CD4-positive, alpha-beta T cell (primary cell): ENCODE data around the gene BCL2. TPM values are rescaled to one million over a fixed set of nuclear protein-coding genes. Genes with fewer than 3 reads are reported as not detected.

Experiments
- ATAC-seq: fragments of 200-7000 bp; cut with Tn5 transposase; one replicate; pipeline ENCODE4 v1.10.0; 2022; ENCODE audit warnings: mild to moderate bottlenecking; ENCODE audit not compliant: poor library complexity
- CTCF ChIA-PET: fragments of 350-600 bp; sonication (Branson Sonifier 250); formaldehyde crosslinking; loops from one replicate; lab custom pipeline; 2021; ENCODE audit warnings: antibody characterized with exemption, inconsistent platforms; lab: Charles Lee
- POLR2A ChIA-PET: fragments of 350-600 bp; sonication (Branson Sonifier 250); formaldehyde crosslinking; loops from one replicate; lab custom pipeline; 2021; ENCODE audit warnings: antibody characterized with exemption, inconsistent platforms; lab: Charles Lee
- DNase-seq, 14 experiments: peaks; one replicate each; pipeline ENCODE4 v3.0.0-alpha.2; 2013 to 2020; ENCODE audit warnings: mixed read lengths in 2 of 14
- H3K27ac ChIP-seq, 2 donors: one replicate each; pipeline versions ENCODE4 v1.5.1 to v1.7.0; 2013; ENCODE audit warnings: low read length in 2 of 2, low read depth in 1 of 2, mild to moderate bottlenecking in 1 of 2
- H3K27me3 ChIP-seq, 2 experiments: 1 replicate in 1 of 2; 2 replicates in 1 of 2; pipeline versions ENCODE4 v1.6.1 to v1.7.0; 2013; ENCODE audit warnings: low read length in 2 of 2, control low read depth in 1 of 2, mild to moderate bottlenecking in 1 of 2, moderate library complexity in 1 of 2; ENCODE audit not compliant: insufficient read depth in 2 of 2, control insufficient read depth in 1 of 2
- H3K36me3 ChIP-seq: one replicate; pipeline ENCODE4 v1.6.1; 2013; ENCODE audit warnings: low read length, control low read depth; ENCODE audit not compliant: insufficient read depth
- H3K4me1 ChIP-seq: one replicate; pipeline ENCODE4 v1.6.1; 2013; ENCODE audit warnings: low read length, control low read depth; ENCODE audit not compliant: insufficient read depth
- H3K4me3 ChIP-seq: one replicate; pipeline ENCODE4 v1.5.1; 2013; ENCODE audit warnings: mild to moderate bottlenecking, low read length, moderate library complexity
- H3K9me3 ChIP-seq, 2 experiments: 1 replicate in 1 of 2; 2 replicates in 1 of 2; pipeline versions ENCODE4 v1.6.1 to v1.7.0; 2013; ENCODE audit warnings: low read length in 2 of 2, mild to moderate bottlenecking in 2 of 2, control low read depth in 1 of 2, moderate library complexity in 1 of 2; ENCODE audit not compliant: control insufficient read depth in 1 of 2, insufficient read depth in 1 of 2
- H3K27ac Mint-ChIP-seq: one replicate; pipeline ENCODE4 v1.8.0; 2020; ENCODE audit warnings: mixed read lengths
- H3K27me3 Mint-ChIP-seq: one replicate; pipeline ENCODE4 v1.8.0; 2021; ENCODE audit warnings: mixed read lengths
- H3K36me3 Mint-ChIP-seq: one replicate; pipeline ENCODE4 v1.8.0; 2021; ENCODE audit warnings: low read depth, mixed read lengths
- H3K4me1 Mint-ChIP-seq: one replicate; pipeline ENCODE4 v1.8.0; 2021; ENCODE audit warnings: low read depth, mixed read lengths
- H3K4me3 Mint-ChIP-seq: one replicate; pipeline ENCODE4 v1.8.0; 2020; ENCODE audit warnings: mild to moderate bottlenecking, mixed read lengths
- H3K9me3 Mint-ChIP-seq: one replicate; pipeline ENCODE4 v1.8.0; 2020; ENCODE audit warnings: mixed read lengths
- intact Hi-C, 2 experiments: fragments of 100-400 bp; cut with DNase I in 1 of 2; cut with micrococcal nuclease in 1 of 2; formaldehyde crosslinking; loops; one replicate each; pipeline versions ENCODE4 v1.15.1 to v1.9.0; 2023 to 2025; cut with DNase I, micrococcal nuclease
- total RNA-seq, 174 experiments: library from RNA in 2 of 174; stranded (reverse) in 2 of 174; gene quantifications; one replicate each; pipeline ENCODE4 v1.2.3 and lab custom pipeline; 2021 to 2026
- TF ChIP-seq, protein P1 (sequence below): fragments of 200-600 bp; IDR thresholded peaks from one replicate; pipeline ENCODE4 v1.8.0; 2022; ENCODE audit warnings: antibody characterized with exemption, mild to moderate bottlenecking

The BCL2 gene
- total RNA-seq, 2 experiments from 2014 or later: 40.1 to 40.3 TPM

- ATAC-seq: no peak
- Mint-ChIP-seq H3K36me3 (peaks cover 42% of the 10 kb centered on the region), H3K9me3 (no peaks in the 10 kb centered on the region), H3K27ac (peak overlapping the region; percentile 27), H3K4me1 (peaks cover 64% of the 10 kb centered on the region), H3K4me3 (peak overlapping the region; percentile 52), H3K27me3 (no peaks in the 10 kb centered on the region)
- DNase-seq: no peak
- Histone ChIP-seq H3K27ac (no peak overlapping the region), H3K36me3 (peaks cover 28% of the 10 kb centered on the region), H3K4me3 (no peak overlapping the region), H3K4me1 (peaks cover 25% of the 10 kb centered on the region), H3K27me3 (no peaks in the 10 kb centered on the region), H3K9me3 (no peaks in the 10 kb centered on the region)
- POLR2A ChIA-PET: interaction anchor here (0.7 to 1.1 kb wide), 2 partner anchors 11 to 84 kb away, joined by 3 read pairs; no protein-coding TSS in a partner anchor
- CTCF ChIA-PET: interaction anchor here (0.8 to 2.0 kb wide), 2 partner anchors 13 to 59 kb away, joined by 3 to 4 read pairs; no protein-coding TSS in a partner anchor
- TF ChIP-seq, protein P1, sequence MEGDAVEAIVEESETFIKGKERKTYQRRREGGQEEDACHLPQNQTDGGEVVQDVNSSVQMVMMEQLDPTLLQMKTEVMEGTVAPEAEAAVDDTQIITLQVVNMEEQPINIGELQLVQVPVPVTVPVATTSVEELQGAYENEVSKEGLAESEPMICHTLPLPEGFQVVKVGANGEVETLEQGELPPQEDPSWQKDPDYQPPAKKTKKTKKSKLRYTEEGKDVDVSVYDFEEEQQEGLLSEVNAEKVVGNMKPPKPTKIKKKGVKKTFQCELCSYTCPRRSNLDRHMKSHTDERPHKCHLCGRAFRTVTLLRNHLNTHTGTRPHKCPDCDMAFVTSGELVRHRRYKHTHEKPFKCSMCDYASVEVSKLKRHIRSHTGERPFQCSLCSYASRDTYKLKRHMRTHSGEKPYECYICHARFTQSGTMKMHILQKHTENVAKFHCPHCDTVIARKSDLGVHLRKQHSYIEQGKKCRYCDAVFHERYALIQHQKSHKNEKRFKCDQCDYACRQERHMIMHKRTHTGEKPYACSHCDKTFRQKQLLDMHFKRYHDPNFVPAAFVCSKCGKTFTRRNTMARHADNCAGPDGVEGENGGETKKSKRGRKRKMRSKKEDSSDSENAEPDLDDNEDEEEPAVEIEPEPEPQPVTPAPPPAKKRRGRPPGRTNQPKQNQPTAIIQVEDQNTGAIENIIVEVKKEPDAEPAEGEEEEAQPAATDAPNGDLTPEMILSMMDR: no peak
- intact Hi-C loops: no loop called here
Measured at GRCh38 chr18:63258749-63259566, 60.6 kb downstream of the BCL2 start.

DNA sequence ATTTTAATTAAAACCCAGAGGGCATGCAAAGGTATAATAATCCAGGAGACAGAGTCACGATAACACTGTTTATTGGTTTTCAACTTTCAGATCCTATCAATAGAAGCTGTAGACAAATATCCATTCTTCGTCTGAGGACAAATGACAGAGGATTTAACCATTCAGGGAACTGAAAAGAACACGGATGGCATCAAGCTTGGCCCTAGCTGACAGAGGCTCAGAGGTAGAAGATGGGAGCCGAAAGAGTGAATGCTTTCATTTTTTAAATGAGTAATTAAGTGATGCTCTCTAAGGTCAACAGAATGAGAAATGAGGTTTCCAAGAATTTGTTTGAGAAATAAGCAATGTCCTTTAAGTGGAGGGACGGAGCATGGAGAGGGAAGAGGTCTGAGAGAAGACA, 62.1 kb downstream of the BCL2 start:
- intact Hi-C loops: no loop called here
- DNase-seq (no peak), ATAC-seq (no peak)
- TF ChIP-seq, protein P1: no peak
- no peak overlapping the region for H3K27ac ChIP-seq
- Mint-ChIP-seq H3K4me1 (peaks cover 79% of the 10 kb centered on the region), H3K36me3 (peaks cover 53% of the 10 kb centered on the region), H3K9me3 (no peaks in the 10 kb centered on the region), H3K27me3 (no peaks in the 10 kb centered on the region), H3K4me3 (no peak overlapping the region), H3K27ac (peak overlapping the region; percentile 1)
- H3K4me3 ChIP-seq: no peak overlapping the region
- H3K4me1 ChIP-seq: peaks cover 31% of the 10 kb centered on the region
- no peaks in the 10 kb centered on the region for H3K9me3 ChIP-seq
- no peaks in the 10 kb centered on the region for H3K27me3 ChIP-seq
- POLR2A ChIA-PET: interaction anchor here (0.8 to 1.4 kb wide), 2 partner anchors 28 to 57 kb away, joined by 3 read pairs; no protein-coding TSS in a partner anchor
- CTCF ChIA-PET: interaction anchor here (0.9 to 2.0 kb wide), 4 partner anchors 9 to 102 kb away, joined by 3 to 4 read pairs (median 4); no protein-coding TSS in a partner anchor
- H3K36me3 ChIP-seq: peaks cover 24% of the 10 kb centered on the region

DNA sequence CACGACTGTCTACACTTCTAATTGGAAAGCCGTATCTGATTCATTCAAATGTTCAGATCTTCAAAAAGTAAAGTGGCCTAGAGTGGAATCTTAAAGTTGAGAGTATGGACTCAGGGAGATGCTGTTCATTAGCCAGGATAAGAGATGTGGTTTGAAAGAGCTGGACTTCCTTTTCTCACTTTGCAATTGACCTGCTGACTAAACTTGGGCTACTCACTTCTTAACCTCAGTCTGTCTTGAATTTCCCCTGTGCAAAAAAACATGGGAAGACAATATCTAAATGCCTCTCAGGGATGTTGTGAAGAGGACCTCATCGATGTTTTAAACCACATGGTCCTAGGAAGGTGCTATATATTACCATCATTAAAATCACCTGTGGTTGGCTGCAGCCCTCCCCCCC, 64.1 kb downstream of the BCL2 start:
- ATAC-seq: no peak
- Mint-ChIP-seq H3K9me3 (no peaks in the 10 kb centered on the region), H3K36me3 (peaks cover 48% of the 10 kb centered on the region), H3K4me3 (no peak overlapping the region), H3K4me1 (peaks cover 82% of the 10 kb centered on the region), H3K27me3 (no peaks in the 10 kb centered on the region), H3K27ac (no peak overlapping the region)
- H3K9me3 ChIP-seq: no peaks in the 10 kb centered on the region
- peaks cover 20% of the 10 kb centered on the region for H3K36me3 ChIP-seq
- no peak overlapping the region for H3K4me3 ChIP-seq
- peaks cover 24% of the 10 kb centered on the region for H3K4me1 ChIP-seq
- no peak for DNase-seq
- intact Hi-C loops: no loop called here
- ChIA-PET POLR2A (interaction anchor here (1.4 kb wide), 1 partner anchor 10 kb away, joined by 4 read pairs; no protein-coding TSS in a partner anchor), CTCF (interaction anchor here (0.9 to 1.3 kb wide), 2 partner anchors 33 to 63 kb away, joined by 3 read pairs; no protein-coding TSS in a partner anchor)
- no peak overlapping the region for H3K27ac ChIP-seq
- TF ChIP-seq, protein P1: no peak
- no peaks in the 10 kb centered on the region for H3K27me3 ChIP-seq
